NCI-H460 (cell line): Measurements from ENCODE around the gene ADAMTS3. TPM values are rescaled to one million over a fixed set of nuclear protein-coding genes. Genes with fewer than 3 reads are reported as not detected.
A peak's percentile ranks its signal among the peaks of the same experiment; 100 is the strongest.

ENCODE experiments used
- DNase-seq: peaks from one replicate; pipeline ENCODE4 v3.0.0-alpha.2; 2016; ENCODE audit warnings: low read depth; ENCODE audit errors: extremely low read depth
- polyA plus RNA-seq: library from polyadenylated mRNA; depleted of rRNA; stranded (reverse); fragments of >200 nt; gene quantifications from 2 replicates; pipeline ENCODE4 v1.2.3, GENCODE V29; 2014; cell fraction: nucleus; rRNA removed
- total RNA-seq: library from RNA; depleted of rRNA; stranded (reverse); fragments of >200 nt; shearing (Covaris generic); gene quantifications from 2 replicates; pipeline ENCODE4 v1.2.3, GENCODE V29; 2014; rRNA removed

Gene ADAMTS3
- 0.07 and 0.14 TPM in 2 replicates for total RNA-seq
- 0.79 and 1.4 TPM in 2 replicates for polyA plus RNA-seq

GRCh38 chr4:72568959-72569718 is at the start of gene ADAMTS3:
Gene ADAMTS3, minus strand, starts transcription at chr4:72569221. Its CDS starts 459 bp downstream, at chr4:72568762.
- no peak for DNase-seq

- no peak for DNase-seq
Observed at GRCh38 chr4:72613959-72614358, 44.9 kb upstream of the ADAMTS3 start.

DNA sequence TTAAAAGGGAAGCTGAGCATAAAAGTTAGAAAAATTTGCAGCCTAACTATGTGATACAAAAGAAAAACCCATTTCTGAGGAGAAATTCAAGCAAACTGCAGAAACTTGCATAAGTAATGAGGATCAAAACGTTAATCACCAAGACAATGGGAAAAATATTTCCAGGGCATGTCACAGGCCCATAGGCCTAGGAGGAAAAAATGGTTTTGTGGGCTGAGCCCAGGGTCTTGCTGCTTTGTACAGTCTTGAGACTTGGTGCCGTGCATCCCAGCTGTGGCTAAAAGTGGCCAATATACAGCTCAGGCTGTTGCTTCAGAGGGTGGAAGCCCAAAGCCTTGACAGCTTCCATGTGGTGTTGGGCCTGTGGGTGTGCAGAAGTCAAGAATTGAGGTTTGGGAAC is 37.7 kb upstream of the ADAMTS3 start:
- no peak for DNase-seq

DNA sequence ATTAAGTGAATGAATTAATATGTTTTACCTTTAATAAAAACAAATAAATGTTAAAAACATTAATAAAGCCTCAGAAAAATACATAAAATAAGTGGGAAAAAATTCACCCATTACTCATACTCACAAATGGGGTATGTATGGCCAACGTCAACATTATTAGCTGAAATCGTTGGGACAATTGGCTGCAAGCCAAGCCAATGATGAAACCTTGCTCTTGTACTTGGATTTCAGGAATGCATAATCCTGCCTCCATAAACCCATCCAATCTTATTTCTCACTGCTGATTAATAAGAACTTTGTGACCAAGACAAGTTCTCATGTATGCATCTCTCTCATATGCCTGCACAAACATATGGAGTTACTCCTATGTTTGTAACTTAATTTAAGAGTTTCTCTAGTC is 35.3 kb upstream of the ADAMTS3 start:
- DNase-seq = no peak

DNA sequence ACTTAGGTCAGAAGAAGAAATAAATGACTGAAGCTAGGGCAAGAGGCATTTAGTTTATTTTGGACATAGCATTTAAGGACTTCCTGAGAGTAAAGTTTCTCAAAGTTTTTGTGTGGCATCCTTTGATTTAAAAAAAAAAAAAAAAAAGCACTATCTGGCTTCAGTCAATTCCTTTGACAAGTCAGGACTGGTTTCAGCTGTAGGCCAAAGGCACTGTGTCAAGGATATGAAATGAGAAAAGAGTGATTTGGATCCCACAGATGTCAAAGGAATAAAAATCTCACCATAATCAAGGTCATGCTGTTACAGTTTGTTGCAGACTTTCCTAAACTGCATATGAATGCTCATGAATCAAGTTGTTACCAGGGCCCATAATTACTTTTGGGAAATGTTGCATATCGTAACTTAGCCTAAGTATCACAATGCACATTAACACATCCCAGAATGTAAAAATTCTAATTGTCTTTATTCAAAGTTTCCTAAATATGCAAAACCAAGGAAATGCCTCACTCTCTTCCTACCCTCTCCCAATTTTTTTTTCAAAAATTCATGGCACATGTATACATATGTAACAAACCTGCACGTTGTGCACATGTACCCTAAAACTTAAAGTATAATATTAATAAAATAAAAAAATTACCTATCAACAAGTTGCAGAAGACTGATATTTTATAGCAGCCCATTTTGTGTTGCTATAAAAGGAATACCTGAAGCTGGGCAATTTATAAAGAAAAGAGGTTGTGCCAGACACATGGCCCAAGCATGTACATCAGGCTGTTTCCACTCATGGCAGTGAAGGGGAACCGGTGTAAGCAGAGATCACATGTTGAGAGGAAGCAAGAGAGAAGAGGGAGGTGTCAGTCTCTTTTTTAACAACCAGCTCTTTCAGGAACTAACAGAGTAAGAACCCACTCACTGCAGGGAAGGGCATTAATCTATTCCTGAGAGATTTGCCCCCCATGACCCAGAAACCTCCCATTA is 33.7 kb upstream of the ADAMTS3 start:
- no peak for DNase-seq

DNA sequence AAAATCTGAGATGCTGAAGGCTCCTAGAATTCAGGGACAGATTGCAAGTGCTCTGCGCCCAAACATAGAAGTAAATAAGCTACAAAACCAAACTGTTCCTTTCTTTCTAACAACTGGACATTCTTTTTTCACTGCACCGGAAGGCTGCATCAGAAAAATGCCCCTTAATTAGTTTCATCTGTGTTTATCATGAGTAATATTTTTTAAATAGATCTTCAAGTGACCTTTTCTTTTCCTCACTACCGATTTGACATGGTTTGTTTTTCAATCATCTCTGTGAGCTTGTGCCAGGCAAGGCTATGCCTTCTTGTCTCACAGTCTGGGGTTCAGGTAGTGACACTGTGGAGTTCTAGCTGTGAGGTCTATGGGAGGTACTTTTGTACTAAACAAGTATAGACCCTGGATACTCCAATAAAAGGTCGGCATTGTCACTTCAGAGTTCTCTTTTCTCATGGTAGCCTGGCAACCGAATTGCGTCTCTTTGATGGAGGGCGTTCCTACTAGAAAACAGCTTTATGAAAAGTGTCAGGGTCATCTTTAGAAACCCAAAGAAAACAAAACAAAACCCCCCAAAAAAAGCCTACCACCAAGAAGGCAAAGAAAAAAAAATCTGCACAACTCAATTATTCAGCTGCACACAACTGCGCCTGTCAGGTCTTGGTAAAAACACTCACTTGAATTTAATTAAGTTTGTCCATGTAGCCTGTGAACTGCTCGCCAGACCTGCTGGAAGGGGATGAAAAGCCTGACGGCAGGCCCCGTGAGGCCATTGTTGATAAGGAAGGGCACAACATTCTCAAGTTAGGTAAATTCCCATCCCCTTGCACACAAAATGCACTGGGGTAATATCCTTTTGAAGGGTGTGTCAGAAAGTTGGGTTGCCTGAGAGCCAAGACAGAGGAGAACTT is 22.8 kb upstream of the ADAMTS3 start:
- no peak for DNase-seq

GRCh38 chr4:72587334-72587733 is 18.3 kb upstream of the ADAMTS3 start:
- no peak for DNase-seq

GRCh38 chr4:72582853-72583252 is 13.8 kb upstream of the ADAMTS3 start:
- DNase-seq = no peak

DNA sequence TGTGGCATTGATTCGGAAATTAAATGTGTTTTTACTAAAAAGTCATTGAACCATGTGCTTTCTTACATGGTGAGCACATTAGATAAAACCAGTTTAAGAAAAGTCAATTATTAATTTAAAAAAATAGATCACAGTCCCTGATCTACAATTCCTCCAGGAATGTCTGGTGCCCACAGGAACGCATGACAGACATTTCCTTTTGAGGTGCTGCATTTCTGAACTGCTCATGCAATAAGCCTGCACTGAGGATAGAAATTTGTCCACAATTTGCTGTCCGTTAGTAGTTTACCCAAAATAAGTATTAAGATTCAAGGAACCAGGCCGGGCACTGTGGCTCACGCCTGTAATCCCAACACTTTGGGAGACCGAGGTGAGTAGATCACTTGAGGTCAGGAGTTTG is 8.2 kb upstream of the ADAMTS3 start:
- DNase-seq = no peak

- no peak for DNase-seq
Observed at GRCh38 chr4:72571337-72571736, 2.3 kb upstream of the ADAMTS3 start.

GRCh38 chr4:72569719-72570235 is 756 bp upstream of the ADAMTS3 start:
- DNase-seq = no peak

GRCh38 chr4:72567821-72568675 is 973 bp downstream of the ADAMTS3 start:
- peak; percentile 35 for DNase-seq

GRCh38 chr4:72567036-72567435 is 2.0 kb downstream of the ADAMTS3 start:
- DNase-seq = no peak

DNA sequence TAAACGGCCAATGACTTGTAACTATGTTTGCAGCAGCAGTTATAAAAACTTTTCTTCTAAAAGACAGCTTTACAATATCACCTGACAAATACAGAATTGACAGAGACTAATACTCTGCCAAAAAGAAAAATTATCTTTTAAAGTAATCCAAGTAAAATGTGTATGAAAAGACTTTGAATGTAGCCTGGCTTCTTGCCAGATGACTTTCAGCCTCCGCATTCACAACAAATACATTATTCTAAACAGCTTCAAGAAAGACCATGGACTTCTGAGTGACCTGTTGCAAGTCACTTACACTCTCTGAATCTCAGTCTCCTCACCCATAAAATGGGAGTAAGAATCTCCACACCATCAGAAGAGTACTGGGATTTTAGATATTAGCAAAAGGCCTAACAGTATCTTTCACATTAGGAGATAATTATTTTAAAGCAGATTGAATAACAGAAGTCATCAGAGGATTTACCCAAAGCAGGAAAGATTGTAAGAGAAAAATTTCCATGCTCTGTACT is 2.5 kb downstream of the ADAMTS3 start:
- DNase-seq = no peak

DNA sequence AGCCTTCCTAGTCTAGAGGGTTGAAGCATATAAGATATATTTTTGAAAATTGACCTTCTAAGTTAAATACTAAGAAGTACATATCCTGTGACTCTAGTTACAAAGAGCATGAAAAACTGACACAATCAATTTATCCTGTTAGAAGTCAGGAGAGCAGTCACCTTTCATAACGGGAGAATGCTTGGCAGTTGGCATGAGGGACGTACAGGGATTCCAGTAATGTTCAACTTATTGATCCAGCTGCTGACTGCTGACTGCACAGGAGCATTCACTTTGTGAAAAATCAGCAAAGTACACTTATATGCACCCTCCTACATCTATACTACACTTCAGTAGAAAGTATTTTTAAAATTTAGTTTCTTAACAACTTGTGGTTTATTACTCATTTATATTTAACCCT is 4.2 kb downstream of the ADAMTS3 start:
- no peak for DNase-seq

DNA sequence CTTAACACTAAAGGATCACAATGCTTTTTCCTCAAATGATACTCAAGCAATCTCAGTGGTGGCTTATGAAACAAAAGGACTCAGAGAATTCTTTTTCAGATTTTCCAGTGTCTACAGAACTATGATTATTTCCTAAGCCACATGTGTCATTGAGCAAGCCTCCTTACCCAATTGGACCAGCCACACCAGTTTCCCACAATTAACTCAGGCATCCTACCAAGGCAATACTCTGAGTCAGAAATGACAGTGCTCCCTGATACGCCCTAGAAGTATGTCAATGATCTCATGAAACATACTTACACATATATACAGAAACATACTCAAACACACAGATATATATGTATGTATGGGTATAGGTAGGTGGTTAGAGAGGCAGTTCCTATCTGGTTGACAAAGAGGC is 4.8 kb downstream of the ADAMTS3 start:
- DNase-seq = no peak

GRCh38 chr4:72558655-72559054 is 10.4 kb downstream of the ADAMTS3 start:
- no peak for DNase-seq

- DNase-seq = no peak
Observed at GRCh38 chr4:72557021-72557420, 12.0 kb downstream of the ADAMTS3 start.

GRCh38 chr4:72555377-72555831 is 13.6 kb downstream of the ADAMTS3 start:
- no peak for DNase-seq
